NCI-H2227 (cell line): ENCODE data around the gene ZC3H7B.
"Not testable (repeated sequence)": the region's sequence is repeated elsewhere in the genome, so short reads cannot be mapped to it uniquely, and the experiment has no call there.

Experiments
- DNase-seq: peaks from one replicate; lab custom pipeline; 2025; ENCODE audit not compliant: unreplicated experiment; lab: John Stamatoyannopoulos, UW

ZC3H7B gene, protein sequence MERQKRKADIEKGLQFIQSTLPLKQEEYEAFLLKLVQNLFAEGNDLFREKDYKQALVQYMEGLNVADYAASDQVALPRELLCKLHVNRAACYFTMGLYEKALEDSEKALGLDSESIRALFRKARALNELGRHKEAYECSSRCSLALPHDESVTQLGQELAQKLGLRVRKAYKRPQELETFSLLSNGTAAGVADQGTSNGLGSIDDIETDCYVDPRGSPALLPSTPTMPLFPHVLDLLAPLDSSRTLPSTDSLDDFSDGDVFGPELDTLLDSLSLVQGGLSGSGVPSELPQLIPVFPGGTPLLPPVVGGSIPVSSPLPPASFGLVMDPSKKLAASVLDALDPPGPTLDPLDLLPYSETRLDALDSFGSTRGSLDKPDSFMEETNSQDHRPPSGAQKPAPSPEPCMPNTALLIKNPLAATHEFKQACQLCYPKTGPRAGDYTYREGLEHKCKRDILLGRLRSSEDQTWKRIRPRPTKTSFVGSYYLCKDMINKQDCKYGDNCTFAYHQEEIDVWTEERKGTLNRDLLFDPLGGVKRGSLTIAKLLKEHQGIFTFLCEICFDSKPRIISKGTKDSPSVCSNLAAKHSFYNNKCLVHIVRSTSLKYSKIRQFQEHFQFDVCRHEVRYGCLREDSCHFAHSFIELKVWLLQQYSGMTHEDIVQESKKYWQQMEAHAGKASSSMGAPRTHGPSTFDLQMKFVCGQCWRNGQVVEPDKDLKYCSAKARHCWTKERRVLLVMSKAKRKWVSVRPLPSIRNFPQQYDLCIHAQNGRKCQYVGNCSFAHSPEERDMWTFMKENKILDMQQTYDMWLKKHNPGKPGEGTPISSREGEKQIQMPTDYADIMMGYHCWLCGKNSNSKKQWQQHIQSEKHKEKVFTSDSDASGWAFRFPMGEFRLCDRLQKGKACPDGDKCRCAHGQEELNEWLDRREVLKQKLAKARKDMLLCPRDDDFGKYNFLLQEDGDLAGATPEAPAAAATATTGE

DNA sequence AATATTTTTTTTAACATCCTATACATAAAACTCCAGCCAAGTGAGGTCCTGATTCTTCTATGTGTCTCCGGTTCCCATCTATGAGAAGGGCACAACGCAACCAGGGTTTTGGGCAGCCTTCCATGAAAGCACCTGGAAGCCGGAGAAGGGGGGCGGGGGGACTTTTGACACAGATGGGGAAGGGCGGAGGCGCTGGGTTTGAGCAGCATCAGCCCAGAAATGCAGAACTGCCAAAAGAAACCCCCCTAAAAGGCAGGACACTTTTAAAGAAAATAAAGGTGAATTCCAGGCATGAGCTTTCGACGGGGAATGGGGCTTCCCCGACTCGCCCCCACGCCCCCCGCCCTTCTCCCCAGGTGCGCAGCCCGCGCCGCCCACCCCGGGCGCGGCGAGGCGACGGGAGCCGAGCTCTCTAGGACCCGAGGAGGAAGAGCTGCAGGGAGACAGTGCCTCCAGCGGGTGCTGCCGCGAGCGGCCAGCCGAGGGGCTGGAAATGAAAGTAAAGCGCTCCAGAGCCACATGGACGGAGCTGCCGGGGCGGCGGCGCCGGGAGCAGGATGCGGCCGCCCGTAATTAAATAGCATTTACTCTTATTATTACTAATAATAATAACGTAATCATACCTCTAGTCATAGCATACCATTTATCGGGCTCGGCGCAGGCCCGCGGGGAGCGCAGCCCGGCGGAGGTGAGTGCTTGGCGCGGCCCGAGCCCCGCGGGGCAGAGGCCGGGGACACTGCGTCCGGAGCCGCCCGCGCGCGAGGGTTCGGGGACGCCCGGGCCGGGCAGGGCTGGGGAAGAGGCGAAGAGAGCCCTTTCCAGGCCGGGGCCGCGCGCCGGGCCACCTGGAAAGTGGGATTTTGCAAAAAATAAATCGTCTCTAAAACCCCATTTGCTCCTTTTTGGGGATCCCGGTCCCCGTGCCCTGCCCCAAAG lies at the start of gene ZC3H7B:
TSS of gene ZC3H7B (plus strand) at position 441 of the 936 bp plus-strand sequence. CDS start 19,136 bp downstream, outside the sequence.
- peak; percentile 79 for DNase-seq

DNA sequence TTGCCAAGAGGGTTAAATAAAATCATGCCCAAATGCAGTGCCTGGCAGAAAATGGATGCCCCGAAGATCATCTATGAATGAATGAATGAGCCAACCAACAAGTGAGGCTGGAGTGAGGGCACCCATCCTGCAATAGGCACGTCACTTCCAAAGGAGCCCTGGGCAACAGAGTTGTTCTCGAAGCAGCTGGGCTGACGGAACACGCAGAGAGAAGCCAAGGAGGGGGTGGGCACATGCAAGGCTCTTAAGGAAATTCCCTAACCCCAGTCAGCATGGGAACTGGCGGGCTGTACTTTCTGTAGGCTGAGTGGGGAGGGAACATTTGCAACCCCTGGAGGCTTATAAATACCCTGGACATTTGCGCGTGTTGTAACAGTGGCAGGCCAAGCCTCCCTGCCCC lies 49.0 kb upstream of the ZC3H7B start:
- no peak for DNase-seq

DNA sequence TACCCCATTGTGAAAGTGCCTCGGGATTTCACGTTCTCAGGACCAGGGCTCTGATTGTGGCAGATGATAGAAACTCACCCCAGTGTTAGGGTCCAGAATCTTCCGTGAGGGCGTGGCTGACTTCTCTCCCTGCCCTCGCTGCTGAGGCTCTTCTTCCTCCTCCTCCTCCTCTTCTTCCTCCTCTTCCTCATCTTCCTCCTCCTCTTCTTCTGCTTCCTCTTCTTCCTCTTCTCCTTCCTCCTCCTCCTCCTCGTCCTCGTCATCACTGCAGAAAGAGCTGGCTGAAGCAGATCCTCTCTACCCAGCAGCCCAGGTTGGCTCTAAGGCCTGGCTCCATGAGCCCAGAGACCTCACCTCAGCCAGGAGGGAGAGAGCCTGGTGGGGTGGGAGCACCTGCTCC lies 47.1 kb upstream of the ZC3H7B start:
- DNase-seq, result no peak

DNA sequence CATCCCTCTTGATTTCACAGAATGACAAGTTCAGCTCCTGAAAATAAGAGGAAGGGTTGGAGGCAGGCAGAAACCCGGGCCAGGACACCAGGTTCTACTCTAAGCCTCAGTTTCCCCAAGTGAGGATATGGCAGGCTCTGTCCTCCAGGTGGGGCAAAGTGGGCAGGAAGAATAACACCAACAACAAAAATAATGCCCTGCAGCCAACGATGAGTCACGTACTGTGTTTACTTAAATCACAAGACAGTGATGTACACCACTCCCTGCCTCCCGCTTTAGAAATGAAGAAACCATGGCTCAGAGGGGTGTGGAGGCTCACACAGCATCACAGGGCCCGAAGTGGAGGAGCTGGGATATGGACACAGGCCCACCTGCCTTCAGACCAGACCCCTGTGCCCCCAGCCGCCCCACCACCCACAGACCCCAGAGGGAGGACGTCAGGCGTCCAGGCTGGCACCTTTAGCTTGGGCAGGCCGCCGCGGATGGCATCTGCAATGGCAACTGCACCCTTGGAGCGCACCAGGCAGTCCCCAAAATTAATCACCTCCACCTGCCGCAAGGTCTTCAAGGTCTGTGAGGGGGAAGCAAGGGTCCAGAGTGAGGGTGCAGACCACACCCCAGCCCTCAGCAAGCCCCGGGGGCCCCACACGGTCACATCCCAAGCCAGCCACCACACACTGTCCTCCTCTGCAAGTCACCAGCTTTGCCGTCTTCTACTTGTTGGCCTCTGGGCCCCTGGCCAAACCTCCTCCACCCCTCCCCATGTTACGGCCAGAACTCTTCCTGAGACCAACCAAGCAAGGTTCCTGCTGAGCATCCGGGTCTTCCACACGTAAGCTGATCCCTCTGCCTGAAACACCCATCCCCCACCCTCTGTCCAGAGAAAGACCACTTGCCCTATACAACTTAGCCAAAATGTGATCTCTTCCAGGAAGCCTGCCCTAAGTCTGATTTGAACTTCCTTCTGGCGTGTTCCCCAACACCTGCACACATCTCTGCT lies 44.8 kb upstream of the ZC3H7B start:
- no peak for DNase-seq

DNA sequence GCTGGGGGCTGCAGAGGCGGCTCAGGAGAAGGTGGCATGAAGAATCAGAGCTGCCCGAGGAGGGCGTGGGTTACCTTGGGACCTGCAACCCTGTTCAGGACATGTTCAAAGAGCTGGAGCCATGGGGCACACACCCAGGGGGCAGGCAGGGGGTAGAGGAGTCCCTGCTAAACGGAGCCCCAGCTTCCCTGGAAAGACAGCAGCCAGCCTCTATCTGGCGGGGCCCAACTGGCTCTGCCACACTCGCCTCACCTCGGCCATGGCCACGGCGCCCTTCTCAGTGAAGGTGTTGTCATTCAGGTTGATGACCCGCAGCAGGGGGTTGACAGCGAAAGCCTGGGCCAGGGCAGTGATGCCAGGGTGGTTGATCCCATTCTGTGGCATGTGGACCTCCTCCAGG lies 43.6 kb upstream of the ZC3H7B start:
- DNase-seq, result no peak

DNA sequence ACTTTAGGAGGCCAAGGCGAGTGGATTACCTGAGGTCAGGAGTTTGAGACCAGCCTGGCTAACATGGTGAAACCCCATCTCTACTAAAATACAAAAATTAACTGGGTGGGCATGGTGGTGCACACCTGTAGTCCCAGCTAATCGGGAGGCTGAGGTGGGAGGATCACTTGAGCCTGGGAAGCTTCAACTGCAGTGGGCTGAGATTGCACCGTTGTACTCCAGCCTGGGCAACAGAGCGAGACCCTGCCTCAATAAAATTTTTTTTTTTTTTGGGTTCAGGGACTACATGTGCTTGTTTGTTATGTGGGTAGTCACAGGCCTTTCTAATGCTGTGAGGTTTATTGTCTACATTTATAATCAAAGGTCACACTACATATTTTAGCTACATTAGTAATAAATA lies 41.6 kb upstream of the ZC3H7B start:
- DNase-seq, result not testable (repeated sequence)

DNA sequence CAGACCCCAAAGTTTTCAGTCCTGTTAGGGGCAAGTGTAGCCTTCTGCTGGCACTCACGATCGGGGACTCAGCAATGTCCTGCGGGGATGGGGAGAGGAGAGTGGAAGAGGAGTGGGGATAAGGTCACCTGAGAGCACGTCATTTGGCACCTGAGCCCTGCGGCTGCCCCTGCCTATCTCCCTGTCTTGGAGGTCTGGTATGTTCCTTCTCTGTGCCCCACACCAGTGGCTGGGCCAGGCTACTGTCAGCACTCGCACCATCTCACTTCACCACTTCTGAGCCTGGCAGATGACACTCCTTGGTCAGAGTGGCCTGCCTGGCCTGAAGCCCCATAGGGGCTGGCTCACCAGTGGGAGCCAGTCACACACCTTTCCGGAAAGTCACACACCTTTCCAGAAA lies 40.5 kb upstream of the ZC3H7B start:
- no peak for DNase-seq

DNA sequence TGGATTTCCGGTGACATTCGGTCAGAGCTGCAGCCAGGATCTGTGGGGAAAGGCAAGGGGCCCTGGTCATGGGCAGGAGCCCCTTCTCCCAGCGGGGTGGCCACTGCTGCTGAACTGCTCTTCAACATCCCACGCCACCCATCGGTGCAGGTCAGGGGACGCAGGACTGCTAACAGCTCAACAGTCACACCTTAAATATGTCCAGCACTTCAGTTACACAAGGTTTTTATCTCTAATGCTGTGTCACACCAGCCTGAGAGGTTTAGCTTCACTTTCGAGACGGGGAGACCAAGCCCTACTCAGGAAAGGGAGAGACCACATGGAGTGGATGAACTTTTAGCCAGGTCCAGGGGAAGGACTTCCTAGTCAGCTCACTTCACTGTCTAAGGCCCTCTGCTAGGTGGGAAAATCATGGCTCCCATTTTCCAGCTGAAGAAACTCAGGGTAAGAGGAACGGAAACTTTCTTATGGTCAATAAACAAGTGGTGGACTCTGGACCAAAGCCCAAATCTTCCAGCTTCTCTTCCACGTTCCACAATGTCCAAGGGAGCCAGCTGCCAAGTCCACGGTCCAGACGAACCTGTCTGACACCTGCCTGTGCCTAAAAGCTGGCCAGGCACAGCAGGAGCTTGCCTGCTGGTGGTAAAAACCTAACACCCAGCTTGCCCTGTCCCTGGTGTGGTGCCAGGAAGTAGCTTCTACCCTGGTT lies 39.6 kb upstream of the ZC3H7B start:
- DNase-seq, result no peak

DNA sequence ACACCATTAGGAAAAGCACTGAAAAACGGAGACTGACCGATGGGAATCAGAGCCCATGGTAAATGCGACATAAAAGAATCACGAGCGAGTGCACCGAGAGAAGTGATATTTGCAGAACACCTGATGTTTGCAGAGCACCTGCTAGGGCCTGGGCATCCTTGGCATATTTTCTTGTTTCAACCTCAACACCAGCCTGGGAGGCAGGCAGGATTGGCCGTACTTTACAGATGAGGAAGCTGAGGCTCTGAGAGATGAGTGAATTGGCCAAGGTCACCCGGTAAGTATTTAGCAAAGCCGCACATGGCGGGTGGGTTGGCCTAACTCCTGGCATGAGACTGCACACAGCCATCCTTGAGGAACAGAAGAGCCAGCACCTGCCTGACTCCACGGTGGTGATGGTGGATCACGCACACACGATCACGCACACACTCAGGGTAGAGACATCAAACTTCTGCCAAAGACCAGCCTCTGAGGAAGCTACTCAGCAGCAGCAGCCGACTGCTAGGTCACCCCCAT lies 39.0 kb upstream of the ZC3H7B start:
- DNase-seq, result no peak

DNA sequence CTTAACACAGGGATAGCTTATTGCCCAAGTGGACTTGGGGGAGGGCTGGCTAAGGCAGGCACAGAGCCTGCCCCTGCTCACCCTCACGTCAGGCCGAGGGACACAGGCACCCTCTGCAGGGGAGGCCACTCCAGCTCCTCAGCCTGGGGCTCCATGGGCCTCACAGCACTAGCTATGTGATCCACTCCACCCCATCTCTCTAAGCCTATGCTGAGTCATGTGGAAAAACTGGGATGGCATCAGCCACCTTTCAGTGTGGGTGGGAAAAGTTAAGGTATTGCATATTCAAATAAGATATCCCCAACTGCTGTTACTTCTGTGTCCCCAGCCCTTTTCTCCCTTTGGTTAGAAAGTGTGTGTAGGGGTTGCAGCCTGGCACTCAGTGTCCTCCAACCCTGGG lies 37.6 kb upstream of the ZC3H7B start:
- DNase-seq, result no peak

DNA sequence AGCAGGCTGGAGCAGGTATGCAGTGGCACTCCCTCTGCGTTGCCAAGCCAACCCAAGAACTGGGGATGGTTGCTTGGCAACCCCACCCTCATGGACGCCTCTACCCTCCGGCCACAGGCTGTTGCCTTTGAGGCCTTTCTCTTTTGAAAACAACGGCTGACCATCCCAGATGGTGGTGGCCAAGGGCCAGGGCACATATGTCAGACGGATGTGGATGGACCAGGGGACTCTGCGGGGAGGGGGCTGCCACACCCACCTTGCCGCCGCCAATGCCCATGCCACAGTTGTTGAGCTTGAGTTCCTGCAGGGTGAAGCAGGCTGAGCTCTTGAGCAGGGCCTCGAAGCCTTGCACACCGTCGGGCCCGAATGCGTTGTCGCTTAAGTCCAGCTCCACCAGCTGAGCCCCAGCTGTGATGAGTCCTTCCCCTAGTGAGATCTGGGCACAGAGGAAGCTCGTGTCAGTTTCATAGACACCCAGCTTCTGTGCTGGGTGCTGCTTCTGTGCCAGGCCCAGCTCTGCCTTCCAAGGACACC lies 36.9 kb upstream of the ZC3H7B start:
- no peak for DNase-seq

DNA sequence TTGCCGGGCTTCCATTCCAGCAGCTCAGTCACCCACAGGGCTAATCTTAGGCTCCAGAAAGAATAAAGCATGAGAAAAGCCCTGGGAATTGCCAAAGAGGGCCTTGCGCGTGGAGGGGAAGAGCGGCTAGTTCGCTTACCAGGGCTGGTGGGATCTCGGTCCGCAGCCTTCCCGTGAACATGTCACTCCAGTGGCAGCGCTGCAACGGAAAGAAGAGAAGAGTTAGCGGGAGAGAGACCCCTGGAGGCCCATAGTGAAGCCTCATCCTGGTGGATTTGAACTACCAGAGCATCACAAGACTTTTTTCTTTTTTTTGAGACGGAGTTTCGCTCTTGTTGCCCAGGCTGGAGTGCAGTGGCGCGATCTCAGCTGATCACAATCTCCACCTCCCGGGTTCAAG lies 33.4 kb upstream of the ZC3H7B start:
- DNase-seq, result no peak

DNA sequence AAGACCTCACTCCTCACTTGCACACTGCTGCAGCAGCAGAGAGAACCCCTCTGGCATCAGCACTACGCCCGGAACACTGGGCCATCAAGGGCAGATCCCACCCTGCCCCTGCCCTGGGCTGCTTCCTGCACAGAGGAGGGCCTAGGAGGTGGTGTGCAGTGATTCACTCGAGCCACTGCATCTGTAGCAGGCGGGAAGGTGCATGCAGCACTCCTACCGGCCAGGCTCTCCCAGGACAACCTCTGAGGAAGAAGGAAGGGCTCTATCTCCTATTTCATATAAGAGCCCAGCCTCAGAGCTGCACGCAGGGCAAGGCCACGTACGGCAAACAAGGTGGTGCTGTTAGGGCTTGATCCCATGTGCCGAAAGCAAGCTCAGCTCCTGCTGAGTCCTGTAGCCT lies 29.5 kb upstream of the ZC3H7B start:
- DNase-seq, result no peak

DNA sequence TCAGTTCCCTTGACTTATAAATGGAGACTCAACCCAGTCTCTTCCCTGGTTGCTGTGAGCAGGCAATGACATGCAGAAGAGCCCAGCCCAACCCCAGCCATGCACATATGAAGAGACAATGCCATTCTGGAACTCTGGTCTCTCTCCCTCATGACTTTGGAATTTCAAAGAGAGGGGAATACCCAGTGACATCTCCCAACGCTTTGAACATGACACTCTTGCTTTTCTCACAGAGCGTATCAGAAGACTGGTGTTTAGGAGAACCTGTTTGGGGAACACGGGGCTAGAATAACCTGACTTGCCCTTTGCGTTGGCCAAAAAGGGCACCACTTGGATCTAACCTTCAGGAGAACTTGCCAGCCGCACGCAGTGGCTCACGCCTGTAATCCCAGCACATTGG lies 28.2 kb upstream of the ZC3H7B start:
- no peak for DNase-seq

DNA sequence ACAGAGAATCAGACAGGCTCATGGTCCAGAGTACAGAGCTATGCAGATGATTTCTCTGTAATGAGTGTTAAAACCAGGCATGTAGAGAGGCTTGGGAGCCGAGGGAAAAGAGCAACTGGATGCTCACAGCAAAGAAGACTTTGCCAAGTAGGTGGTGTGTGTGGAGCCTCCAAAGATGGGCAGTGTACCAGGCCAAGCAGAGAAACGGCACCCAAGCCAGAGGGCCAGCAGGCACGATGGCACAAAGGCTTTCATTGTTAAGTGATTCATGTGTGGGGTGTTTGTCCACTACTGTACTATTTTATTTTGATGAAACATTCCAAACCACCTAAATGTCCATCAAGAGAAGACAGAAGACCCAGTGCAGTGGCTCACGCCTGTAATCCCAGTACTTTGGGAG lies 26.5 kb upstream of the ZC3H7B start:
- DNase-seq, result no peak

DNA sequence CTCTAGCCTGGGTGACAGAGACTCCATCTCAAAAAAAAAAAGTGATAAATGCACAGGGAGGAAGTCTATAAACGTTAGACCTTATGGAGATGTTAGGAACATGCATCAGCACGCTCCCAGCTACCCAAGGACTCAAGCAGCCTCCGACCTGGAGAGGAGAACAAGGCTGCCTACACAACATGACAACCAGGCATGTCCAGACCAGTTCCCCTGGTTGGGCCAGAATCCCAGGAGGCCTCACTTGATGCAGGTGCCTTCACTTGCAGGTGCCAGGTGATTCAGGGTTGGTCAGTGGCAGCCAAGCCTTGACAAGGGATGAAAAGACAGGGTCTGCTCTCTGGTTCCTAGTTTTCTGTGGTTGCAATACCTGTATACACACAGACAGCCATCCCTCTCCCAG lies 21.3 kb upstream of the ZC3H7B start:
- no peak for DNase-seq

DNA sequence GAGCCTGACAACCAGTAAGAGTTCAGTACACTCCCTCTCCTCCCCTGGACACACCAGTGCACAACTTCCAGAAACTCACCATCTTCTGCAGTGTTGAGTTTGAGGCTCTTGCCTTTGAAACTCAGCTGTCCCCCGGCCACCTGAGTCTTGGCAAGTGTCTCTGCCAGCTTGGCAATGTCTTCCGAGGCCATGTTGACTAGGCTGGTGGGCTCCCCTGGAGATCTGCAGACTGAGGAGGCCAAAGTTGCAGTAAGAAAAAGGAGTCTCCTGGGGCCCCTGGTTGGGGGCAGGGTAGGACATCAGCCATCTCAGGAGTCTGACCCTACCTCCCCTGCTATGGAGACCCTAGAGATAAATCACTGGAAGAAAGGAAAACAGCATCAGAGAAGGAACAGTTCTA lies 20.5 kb upstream of the ZC3H7B start:
- no peak for DNase-seq

DNA sequence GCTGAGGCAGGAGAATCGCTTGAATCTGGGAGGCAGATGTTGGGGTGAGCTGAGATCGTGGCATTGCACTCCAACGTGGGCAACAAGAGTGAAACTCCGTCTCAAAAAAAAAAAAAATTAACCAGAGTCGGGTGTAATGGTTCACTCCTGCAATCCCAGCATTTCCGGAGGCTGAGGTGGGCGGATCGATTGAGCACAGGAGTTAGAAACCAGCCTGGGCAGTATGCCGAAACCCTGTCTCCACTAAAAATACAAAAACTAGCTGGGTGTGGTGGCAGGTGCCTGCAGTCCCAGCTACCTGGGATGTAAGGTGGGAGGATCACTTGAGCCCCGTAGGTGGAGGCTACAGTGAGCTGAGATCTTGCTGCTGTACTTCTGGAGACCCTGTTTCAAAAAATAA lies 16.9 kb upstream of the ZC3H7B start:
- DNase-seq, result no peak

DNA sequence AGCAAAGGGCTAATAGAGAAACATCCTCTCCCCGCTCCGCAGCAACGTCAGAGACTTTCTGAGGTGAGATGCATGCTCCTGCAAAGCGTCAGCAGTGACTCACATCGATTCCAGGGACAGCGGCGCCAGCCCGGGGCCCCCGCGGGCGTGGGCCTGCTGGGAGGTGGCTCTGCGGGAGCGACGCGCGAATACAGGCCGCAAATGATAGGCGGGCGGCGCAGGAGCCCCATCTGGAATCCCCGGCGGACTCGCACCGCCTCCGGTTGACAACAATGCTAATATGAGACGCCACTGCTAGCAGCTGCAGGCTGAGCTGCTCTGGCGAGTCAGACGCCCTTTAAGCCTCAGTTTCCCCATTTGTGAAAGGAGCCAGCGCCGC lies 15.9 kb upstream of the ZC3H7B start:
- DNase-seq, result peak; percentile 67
